Measurements from ENCODE around the gene SLC24A3. TPM values are rescaled to one million over a fixed set of nuclear protein-coding genes. Genes with fewer than 3 reads are reported as not detected.

The SLC24A3 gene
- total RNA-seq, 1 experiment from 2014 or later = not detected

- H3K36me3 ChIP-seq (ENCODE audit: low read depth) = no peaks in the 10 kb centered on the region
- no peaks in the 10 kb centered on the region for H3K9me3 ChIP-seq (ENCODE audit: insufficient read depth, low read depth)
- H3K27me3 ChIP-seq (ENCODE audit: insufficient read depth, low read depth) = no peaks in the 10 kb centered on the region
- CTCF ChIA-PET = no interaction called here
- no peaks in the 10 kb centered on the region for H3K79me2 ChIP-seq (ENCODE audit: low read depth)
- TF ChIP-seq EZH2 (IDR thresholded peaks at IDR 0.05; ENCODE audit: low read depth) (no peak), CTCF (conservative IDR thresholded peaks at IDR 0.05) (no peak)
- H3K9me2 ChIP-seq (ENCODE audit: insufficient read depth) = no peaks in the 10 kb centered on the region
- BruUV-seq (replicated peaks) = no TSS peak
- peaks cover 49% of the 10 kb centered on the region for H3K4me1 ChIP-seq (replicated peaks; ENCODE audit: insufficient read depth)
- no peak overlapping the region for H3K4me3 ChIP-seq
- H2AFZ ChIP-seq = no peak overlapping the region
- no peak for DNase-seq
- H4K20me1 ChIP-seq (ENCODE audit: insufficient read depth) = no peaks in the 10 kb centered on the region
- intact Hi-C loops (cut with micrococcal nuclease; ENCODE audit: unreplicated experiment) = no loop called here
- H3K27ac ChIP-seq = peak overlapping the region; percentile 100
- POLR2A ChIA-PET (ENCODE audit: unreplicated experiment) = no interaction called here
- H3K4me2 ChIP-seq = 0 out of 2 replicates have a peak overlapping the region, but pooled peaks have one; percentile 21
- H3F3A ChIP-seq (ENCODE audit: insufficient read depth, low read depth) = peaks cover 29% of the 10 kb centered on the region
Observed at GRCh38 chr20:19739351-19739750, 526.9 kb downstream of the SLC24A3 start.

- no peaks in the 10 kb centered on the region for H3K9me2 ChIP-seq (ENCODE audit: insufficient read depth)
- H3K36me3 ChIP-seq (ENCODE audit: low read depth) = no peaks in the 10 kb centered on the region
- H3K27me3 ChIP-seq (ENCODE audit: insufficient read depth, low read depth) = no peaks in the 10 kb centered on the region
- no TSS peak for BruUV-seq (replicated peaks)
- DNase-seq = no peak
- peaks cover 40% of the 10 kb centered on the region for H3K4me1 ChIP-seq (replicated peaks; ENCODE audit: insufficient read depth)
- peaks cover 29% of the 10 kb centered on the region for H3F3A ChIP-seq (ENCODE audit: insufficient read depth, low read depth)
- 0 out of 2 replicates have a peak, but pooled peaks cover 2% of the 10 kb centered on the region for H3K9me3 ChIP-seq (ENCODE audit: insufficient read depth, low read depth)
- H3K4me2 ChIP-seq = no peak overlapping the region
- intact Hi-C loops (cut with micrococcal nuclease; ENCODE audit: unreplicated experiment) = no loop called here
- no peaks in the 10 kb centered on the region for H3K79me2 ChIP-seq (ENCODE audit: low read depth)
- H3K27ac ChIP-seq = no peak overlapping the region
- H3K4me3 ChIP-seq = no peak overlapping the region
- H2AFZ ChIP-seq = no peak overlapping the region
- TF ChIP-seq CTCF (conservative IDR thresholded peaks at IDR 0.05) (no peak), EZH2 (IDR thresholded peaks at IDR 0.05; ENCODE audit: low read depth) (no peak)
- ChIA-PET POLR2A (ENCODE audit: unreplicated experiment) (no interaction called here), CTCF (no interaction called here)
- no peaks in the 10 kb centered on the region for H4K20me1 ChIP-seq (ENCODE audit: insufficient read depth)
Observed at GRCh38 chr20:19740512-19740911, 528.1 kb downstream of the SLC24A3 start.

GRCh38 chr20:19741924-19742323, 529.5 kb downstream of the SLC24A3 start:
- H3K4me1 ChIP-seq (replicated peaks; ENCODE audit: insufficient read depth) = peaks cover 27% of the 10 kb centered on the region
- H3K4me3 ChIP-seq = no peak overlapping the region
- no peak overlapping the region for H3K27ac ChIP-seq
- no peaks in the 10 kb centered on the region for H3K36me3 ChIP-seq (ENCODE audit: low read depth)
- H3K27me3 ChIP-seq (ENCODE audit: insufficient read depth, low read depth) = no peaks in the 10 kb centered on the region
- TF ChIP-seq CTCF (conservative IDR thresholded peaks at IDR 0.05) (no peak), EZH2 (IDR thresholded peaks at IDR 0.05; ENCODE audit: low read depth) (no peak)
- no peaks in the 10 kb centered on the region for H4K20me1 ChIP-seq (ENCODE audit: insufficient read depth)
- H3K9me2 ChIP-seq (ENCODE audit: insufficient read depth) = no peaks in the 10 kb centered on the region
- 0 out of 2 replicates have a peak, but pooled peaks cover 3% of the 10 kb centered on the region for H3K9me3 ChIP-seq (ENCODE audit: insufficient read depth, low read depth)
- no peak for DNase-seq
- BruUV-seq (replicated peaks) = no TSS peak
- peaks cover 17% of the 10 kb centered on the region for H3F3A ChIP-seq (ENCODE audit: insufficient read depth, low read depth)
- no peak overlapping the region for H3K4me2 ChIP-seq
- CTCF ChIA-PET = no interaction called here
- intact Hi-C loops (cut with micrococcal nuclease; ENCODE audit: unreplicated experiment) = no loop called here
- no peak overlapping the region for H2AFZ ChIP-seq
- POLR2A ChIA-PET (ENCODE audit: unreplicated experiment) = interaction anchor here (0.6 kb wide), 1 partner anchor 1459 kb away, joined by 3 read pairs; no protein-coding TSS in a partner anchor
- no peaks in the 10 kb centered on the region for H3K79me2 ChIP-seq (ENCODE audit: low read depth)

Measured in PC-9 (cell line).